ENCODE measurements around the gene GARIN5B.

- no peak for TF ChIP-seq POLR2AphosphoS5 (IDR thresholded peaks at IDR 0.05)
- no peak for TF ChIP-seq EP300 (conservative IDR thresholded peaks at IDR 0.05; ENCODE audit: poor library complexity, severe bottlenecking)
Observed at GRCh38 chr19:55358493-55358892, 4.6 kb downstream of the GARIN5B start.
